Measurements from ENCODE around the gene MCF2L.

DNA sequence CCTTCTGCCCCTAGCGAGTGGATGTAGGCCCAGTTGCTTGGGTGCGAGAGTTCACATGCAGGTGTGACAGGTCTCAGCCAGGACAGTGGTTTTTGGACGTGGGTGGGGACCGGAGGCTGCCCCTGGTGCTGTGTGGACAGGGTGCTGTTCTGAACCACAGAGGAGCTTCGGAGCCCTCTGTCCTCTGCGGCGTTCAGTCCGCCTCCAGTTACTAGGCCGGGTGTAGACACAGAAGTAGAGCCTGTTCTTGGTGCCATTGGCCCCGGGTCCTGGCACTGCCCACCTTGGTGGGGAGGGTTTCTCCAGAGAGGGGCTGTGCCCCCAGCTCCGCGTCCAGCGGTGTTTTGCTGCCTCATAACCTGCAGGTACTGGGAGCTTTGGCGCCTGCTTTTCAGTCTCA lies 52.4 kb downstream of the MCF2L start:
- TF ChIP-seq, protein P1, sequence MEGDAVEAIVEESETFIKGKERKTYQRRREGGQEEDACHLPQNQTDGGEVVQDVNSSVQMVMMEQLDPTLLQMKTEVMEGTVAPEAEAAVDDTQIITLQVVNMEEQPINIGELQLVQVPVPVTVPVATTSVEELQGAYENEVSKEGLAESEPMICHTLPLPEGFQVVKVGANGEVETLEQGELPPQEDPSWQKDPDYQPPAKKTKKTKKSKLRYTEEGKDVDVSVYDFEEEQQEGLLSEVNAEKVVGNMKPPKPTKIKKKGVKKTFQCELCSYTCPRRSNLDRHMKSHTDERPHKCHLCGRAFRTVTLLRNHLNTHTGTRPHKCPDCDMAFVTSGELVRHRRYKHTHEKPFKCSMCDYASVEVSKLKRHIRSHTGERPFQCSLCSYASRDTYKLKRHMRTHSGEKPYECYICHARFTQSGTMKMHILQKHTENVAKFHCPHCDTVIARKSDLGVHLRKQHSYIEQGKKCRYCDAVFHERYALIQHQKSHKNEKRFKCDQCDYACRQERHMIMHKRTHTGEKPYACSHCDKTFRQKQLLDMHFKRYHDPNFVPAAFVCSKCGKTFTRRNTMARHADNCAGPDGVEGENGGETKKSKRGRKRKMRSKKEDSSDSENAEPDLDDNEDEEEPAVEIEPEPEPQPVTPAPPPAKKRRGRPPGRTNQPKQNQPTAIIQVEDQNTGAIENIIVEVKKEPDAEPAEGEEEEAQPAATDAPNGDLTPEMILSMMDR (conservative IDR thresholded peaks at IDR 0.05; ENCODE audit: low read depth in 2 of 2) = no peak
- TF ChIP-seq EZH2 (IDR thresholded peaks at IDR 0.05; ENCODE audit: low read depth, unreplicated experiment) (no peak), POLR2AphosphoS5 (IDR thresholded peaks at IDR 0.05; ENCODE audit: low read depth) (no peak)
- TF ChIP-seq, protein P2, sequence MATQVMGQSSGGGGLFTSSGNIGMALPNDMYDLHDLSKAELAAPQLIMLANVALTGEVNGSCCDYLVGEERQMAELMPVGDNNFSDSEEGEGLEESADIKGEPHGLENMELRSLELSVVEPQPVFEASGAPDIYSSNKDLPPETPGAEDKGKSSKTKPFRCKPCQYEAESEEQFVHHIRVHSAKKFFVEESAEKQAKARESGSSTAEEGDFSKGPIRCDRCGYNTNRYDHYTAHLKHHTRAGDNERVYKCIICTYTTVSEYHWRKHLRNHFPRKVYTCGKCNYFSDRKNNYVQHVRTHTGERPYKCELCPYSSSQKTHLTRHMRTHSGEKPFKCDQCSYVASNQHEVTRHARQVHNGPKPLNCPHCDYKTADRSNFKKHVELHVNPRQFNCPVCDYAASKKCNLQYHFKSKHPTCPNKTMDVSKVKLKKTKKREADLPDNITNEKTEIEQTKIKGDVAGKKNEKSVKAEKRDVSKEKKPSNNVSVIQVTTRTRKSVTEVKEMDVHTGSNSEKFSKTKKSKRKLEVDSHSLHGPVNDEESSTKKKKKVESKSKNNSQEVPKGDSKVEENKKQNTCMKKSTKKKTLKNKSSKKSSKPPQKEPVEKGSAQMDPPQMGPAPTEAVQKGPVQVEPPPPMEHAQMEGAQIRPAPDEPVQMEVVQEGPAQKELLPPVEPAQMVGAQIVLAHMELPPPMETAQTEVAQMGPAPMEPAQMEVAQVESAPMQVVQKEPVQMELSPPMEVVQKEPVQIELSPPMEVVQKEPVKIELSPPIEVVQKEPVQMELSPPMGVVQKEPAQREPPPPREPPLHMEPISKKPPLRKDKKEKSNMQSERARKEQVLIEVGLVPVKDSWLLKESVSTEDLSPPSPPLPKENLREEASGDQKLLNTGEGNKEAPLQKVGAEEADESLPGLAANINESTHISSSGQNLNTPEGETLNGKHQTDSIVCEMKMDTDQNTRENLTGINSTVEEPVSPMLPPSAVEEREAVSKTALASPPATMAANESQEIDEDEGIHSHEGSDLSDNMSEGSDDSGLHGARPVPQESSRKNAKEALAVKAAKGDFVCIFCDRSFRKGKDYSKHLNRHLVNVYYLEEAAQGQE (IDR thresholded peaks at IDR 0.05; ENCODE audit: unreplicated experiment) = no peak
- TF ChIP-seq, protein P3, sequence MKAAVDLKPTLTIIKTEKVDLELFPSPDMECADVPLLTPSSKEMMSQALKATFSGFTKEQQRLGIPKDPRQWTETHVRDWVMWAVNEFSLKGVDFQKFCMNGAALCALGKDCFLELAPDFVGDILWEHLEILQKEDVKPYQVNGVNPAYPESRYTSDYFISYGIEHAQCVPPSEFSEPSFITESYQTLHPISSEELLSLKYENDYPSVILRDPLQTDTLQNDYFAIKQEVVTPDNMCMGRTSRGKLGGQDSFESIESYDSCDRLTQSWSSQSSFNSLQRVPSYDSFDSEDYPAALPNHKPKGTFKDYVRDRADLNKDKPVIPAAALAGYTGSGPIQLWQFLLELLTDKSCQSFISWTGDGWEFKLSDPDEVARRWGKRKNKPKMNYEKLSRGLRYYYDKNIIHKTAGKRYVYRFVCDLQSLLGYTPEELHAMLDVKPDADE (IDR thresholded peaks at IDR 0.05) = no peak
